LoVo (cell line): ENCODE measurements around the gene POLL.
A peak's percentile ranks its signal among the peaks of the same experiment; 100 is the strongest.

Experiments
- DNase-seq: peaks from one replicate; pipeline ENCODE4 v3.0.0-alpha.2; 2016; ENCODE audit warnings: low spot score

Gene POLL

GRCh38 chr10:101560298-101561067, 27.6 kb downstream of the POLL start:
- no peak for DNase-seq

- DNase-seq: no peak
These were observed 28.3 kb downstream of the POLL start for GRCh38 chr10:101559596-101560297.

GRCh38 chr10:101558671-101559595, 29.1 kb downstream of the POLL start:
- DNase-seq: no peak

- peak; percentile 70 for DNase-seq
These were observed 29.9 kb downstream of the POLL start for GRCh38 chr10:101558204-101558603.

- no peak for DNase-seq
These were observed 30.5 kb downstream of the POLL start for GRCh38 chr10:101557541-101557940.

- no peak for DNase-seq
These were observed 35.6 kb downstream of the POLL start for GRCh38 chr10:101552442-101552841.

- no peak for DNase-seq
These were observed 37.1 kb downstream of the POLL start for GRCh38 chr10:101550965-101551364.

GRCh38 chr10:101545898-101546297, 42.2 kb downstream of the POLL start:
- no peak for DNase-seq

- no peak for DNase-seq
These were observed 49.6 kb downstream of the POLL start for GRCh38 chr10:101538446-101538845.

GRCh38 chr10:101536800-101537199, 51.3 kb downstream of the POLL start:
- no peak for DNase-seq

GRCh38 chr10:101535949-101536348, 52.1 kb downstream of the POLL start:
- no peak for DNase-seq

- no peak for DNase-seq
These were observed 58.1 kb downstream of the POLL start for GRCh38 chr10:101529725-101530553.

- DNase-seq: no peak
These were observed 58.9 kb downstream of the POLL start for GRCh38 chr10:101529207-101529606.
